ENCODE measurements around the gene ECSCR. TPM values are rescaled to one million over a fixed set of nuclear protein-coding genes. Genes with fewer than 3 reads are reported as not detected.

The ECSCR gene
- total and polyA plus RNA-seq, 7 experiments from 2014 or later, result 0.19 to 0.73 (median 0.37) TPM; not detected in 3

DNA sequence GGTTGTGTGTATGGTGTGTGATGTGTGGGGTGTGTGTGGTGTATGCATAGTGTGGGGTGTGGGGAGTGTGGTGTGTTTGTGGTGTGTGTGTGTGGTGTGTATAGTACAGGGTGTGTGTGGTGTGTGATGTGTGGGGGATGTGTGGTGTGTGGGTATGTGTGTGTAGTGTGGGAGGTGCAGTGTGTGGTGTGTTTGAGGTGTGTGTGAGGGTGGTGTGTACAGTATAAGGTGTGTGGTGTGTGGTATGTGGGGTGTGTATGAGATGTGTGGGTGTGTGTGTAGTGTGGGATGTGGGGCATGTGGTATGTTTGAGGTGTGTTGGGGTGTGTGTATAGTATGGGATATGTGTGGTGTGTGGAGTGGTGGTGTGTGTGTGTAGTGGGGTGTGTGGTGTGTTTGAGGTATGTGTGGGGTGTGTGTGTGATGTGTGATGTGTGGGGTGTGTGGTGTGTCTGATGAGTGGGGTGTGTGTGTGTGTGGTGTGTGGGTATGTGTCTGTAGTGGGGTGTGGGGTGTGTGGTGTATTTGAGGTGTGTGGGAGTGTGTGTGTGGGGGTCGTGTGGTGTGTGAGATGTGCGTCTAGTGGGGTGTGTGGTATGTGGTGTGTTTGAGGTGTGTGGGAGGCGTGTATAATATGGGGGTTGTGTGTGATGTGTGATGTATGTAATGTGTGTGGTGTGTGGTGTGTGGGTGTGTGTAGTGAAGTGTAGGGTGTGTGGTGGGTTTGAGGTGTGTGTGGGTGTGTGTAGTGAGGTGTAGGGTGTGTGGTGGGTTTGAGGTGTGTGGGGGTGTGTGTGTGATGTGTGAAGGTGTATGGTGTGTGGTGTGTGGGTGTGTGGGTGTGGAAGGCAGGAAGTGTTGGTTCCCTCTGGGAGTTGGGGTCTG, 8.6 kb downstream of the ECSCR start:
- Mint-ChIP-seq H3K27me3 (no peaks in the 10 kb centered on the region), H3K9me3 (no peaks in the 10 kb centered on the region), H3K4me3 (peak overlapping the region in 2 of 10 donors; percentile 6 to 58), H3K36me3 (peaks cover 0 to 2% (median 0%) of the 10 kb centered on the region in 5 donors), H3K27ac (peak overlapping the region; percentile 41 to 91 (median 78)), H3K4me1 (peaks cover 26 to 50% (median 42%) of the 10 kb centered on the region in 7 donors)
- DNase-seq (peak in 1 of 9 donors; percentile 46), ATAC-seq (peak; percentile 32)
- H3K36me3 ChIP-seq (ENCODE audit: control insufficient read depth in 2 of 3, insufficient read depth in 3 of 3, low read length in 3 of 3), result no peaks in the 10 kb centered on the region
- H3K4me3 ChIP-seq (ENCODE audit: low read length), result no peak overlapping the region
- ChIA-PET POLR2A (interaction anchor here (0.9 to 1.6 kb wide), 2 partner anchors 10 to 28 kb away, joined by 3 to 5 read pairs; partner anchors contain the start of gene STING1), CTCF (interaction anchor here (1.8 kb wide), 1 partner anchor 59 kb away, joined by 7 read pairs; no protein-coding TSS in a partner anchor)
- H3K9me3 ChIP-seq (ENCODE audit: control insufficient read depth in 2 of 3, low read length in 3 of 3), result no peaks in the 10 kb centered on the region
- H3K4me1 ChIP-seq (ENCODE audit: control insufficient read depth in 2 of 2, insufficient read depth in 2 of 2, low read length in 2 of 2), result peaks cover 43 to 47% of the 10 kb centered on the region in 2 donors
- H3K27me3 ChIP-seq (ENCODE audit: control insufficient read depth in 2 of 2, insufficient read depth in 2 of 2, low read length in 2 of 2), result no peaks in the 10 kb centered on the region
- intact Hi-C loops (cut with micrococcal nuclease), result no loop called here
- peak overlapping the region; percentile 8 for H3K27ac ChIP-seq (ENCODE audit: low read depth, low read length)

DNA sequence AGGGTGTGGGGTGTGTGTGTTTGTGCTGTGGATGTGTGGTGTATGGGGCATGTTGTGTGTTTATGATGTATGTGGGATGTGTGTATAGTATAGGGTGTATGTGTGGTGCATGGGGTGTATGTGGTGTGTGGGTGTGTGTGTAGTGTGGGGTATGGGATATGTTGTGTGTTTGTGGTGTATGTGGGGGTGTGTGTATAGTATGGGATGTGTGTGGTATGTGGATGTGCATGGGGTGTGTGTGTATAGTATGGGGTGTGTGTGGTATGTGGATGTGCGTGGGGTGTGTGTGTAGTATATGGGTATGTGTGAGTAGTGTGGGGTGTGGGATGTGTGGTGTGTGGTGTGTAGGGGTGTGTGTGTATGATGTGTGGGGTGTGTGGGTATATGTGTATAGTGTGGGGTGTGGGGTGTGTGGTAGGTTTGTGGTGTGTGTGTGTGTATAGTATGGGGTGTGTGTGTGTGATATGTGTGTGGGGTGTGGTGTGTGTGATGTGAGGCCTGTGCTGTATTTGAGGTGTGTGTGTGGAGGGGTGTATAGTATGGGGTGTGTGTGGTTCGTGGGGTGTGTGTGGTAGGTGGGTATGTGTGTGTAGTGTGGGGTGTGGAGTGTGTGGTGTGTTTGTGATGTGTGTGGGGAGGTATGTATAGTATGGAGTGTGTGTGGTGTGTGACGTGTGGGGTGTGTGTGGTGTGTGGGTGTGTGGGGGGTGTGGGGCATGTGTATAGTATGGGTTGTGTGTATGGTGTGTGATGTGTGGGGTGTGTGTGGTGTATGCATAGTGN, 10.5 kb downstream of the ECSCR start:
- peak in 1 of 9 donors; percentile 16 for DNase-seq
- Mint-ChIP-seq H3K27ac (no peak overlapping the region), H3K27me3 (no peaks in the 10 kb centered on the region), H3K4me3 (no peak overlapping the region), H3K4me1 (peaks cover 22 to 50% (median 44%) of the 10 kb centered on the region in 7 donors), H3K9me3 (no peaks in the 10 kb centered on the region), H3K36me3 (peaks cover 0 to 5% (median 0%) of the 10 kb centered on the region in 5 donors)
- peaks cover 32 to 34% of the 10 kb centered on the region in 2 donors for H3K4me1 ChIP-seq (ENCODE audit: control insufficient read depth in 2 of 2, insufficient read depth in 2 of 2, low read length in 2 of 2)
- CTCF ChIA-PET, result no interaction called here
- H3K36me3 ChIP-seq (ENCODE audit: control insufficient read depth in 2 of 3, insufficient read depth in 3 of 3, low read length in 3 of 3), result no peaks in the 10 kb centered on the region
- ATAC-seq, result peak; percentile 2
- no peak overlapping the region for H3K27ac ChIP-seq (ENCODE audit: low read depth, low read length)
- POLR2A ChIA-PET, result no interaction called here
- no peak overlapping the region for H3K4me3 ChIP-seq (ENCODE audit: low read length)
- no peaks in the 10 kb centered on the region for H3K27me3 ChIP-seq (ENCODE audit: control insufficient read depth in 2 of 2, insufficient read depth in 2 of 2, low read length in 2 of 2)
- intact Hi-C loops (cut with micrococcal nuclease), result no loop called here
- no peaks in the 10 kb centered on the region for H3K9me3 ChIP-seq (ENCODE audit: control insufficient read depth in 2 of 3, low read length in 3 of 3)

- ChIA-PET CTCF (no interaction called here), POLR2A (interaction anchor here (1.5 kb wide), 1 partner anchor 31 kb away, joined by 5 read pairs; the partner anchor contains the start of gene STING1)
- no peak overlapping the region for H3K4me3 Mint-ChIP-seq
- H3K4me3 ChIP-seq (ENCODE audit: low read length), result no peak overlapping the region
- H3K4me1 Mint-ChIP-seq, result peaks cover 24 to 50% (median 42%) of the 10 kb centered on the region in 7 donors
- no peaks in the 10 kb centered on the region for H3K27me3 ChIP-seq (ENCODE audit: control insufficient read depth in 2 of 2, insufficient read depth in 2 of 2, low read length in 2 of 2)
- H3K27me3 Mint-ChIP-seq, result no peaks in the 10 kb centered on the region
- peaks cover 0 to 6% (median 0%) of the 10 kb centered on the region in 5 donors for H3K36me3 Mint-ChIP-seq
- no peaks in the 10 kb centered on the region for H3K9me3 Mint-ChIP-seq
- no peaks in the 10 kb centered on the region for H3K9me3 ChIP-seq (ENCODE audit: control insufficient read depth in 2 of 3, low read length in 3 of 3)
- DNase-seq (peak in 1 of 9 donors; percentile 17), ATAC-seq (no peak)
- no peak overlapping the region for H3K27ac ChIP-seq (ENCODE audit: low read depth, low read length)
- no peak overlapping the region for H3K27ac Mint-ChIP-seq
- no peaks in the 10 kb centered on the region for H3K36me3 ChIP-seq (ENCODE audit: control insufficient read depth in 2 of 3, insufficient read depth in 3 of 3, low read length in 3 of 3)
- intact Hi-C loops (cut with micrococcal nuclease), result no loop called here
- H3K4me1 ChIP-seq (ENCODE audit: control insufficient read depth in 2 of 2, insufficient read depth in 2 of 2, low read length in 2 of 2), result peaks cover 32% of the 10 kb centered on the region in 2 donors
These were observed 11.4 kb downstream of the ECSCR start for GRCh38 chr5:139451176-139451575.

DNA sequence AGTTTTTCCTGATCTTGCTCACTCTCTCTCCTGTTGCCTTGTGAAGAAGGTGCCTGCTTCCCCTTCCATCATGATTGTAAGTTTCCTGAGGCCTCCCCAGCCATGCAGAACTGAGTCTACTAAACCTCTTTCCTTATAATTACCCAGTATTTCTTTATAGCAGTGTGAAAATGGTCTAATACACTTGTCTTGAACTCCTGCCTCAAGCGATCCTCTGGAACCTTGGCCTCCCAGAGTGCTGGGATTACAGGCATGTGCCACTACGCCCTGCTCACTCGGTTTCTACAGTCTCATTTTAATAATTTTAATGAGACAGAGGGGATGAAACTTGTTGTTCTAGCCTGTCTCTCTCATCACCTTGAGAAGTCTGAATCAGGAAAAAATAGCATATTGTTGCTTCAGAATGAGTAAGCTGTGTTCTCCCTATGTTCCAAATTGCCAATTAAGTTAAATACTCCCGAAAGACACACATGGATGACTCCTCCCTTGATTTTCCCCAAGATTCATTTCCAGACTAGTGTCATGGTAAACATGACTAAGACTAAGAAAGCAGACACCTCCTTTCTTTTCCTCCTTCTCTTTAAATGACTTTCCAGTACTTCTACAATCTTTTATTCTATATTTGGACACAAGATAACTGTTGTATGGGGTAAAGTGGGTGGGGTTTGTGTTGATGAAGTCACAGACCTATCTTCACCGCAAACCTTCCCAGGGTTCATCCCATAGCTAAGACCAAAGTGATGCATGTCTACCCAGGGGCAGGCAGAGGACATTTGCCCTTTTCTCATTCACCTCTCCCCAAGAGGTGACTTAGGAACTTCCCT, 15.4 kb downstream of the ECSCR start:
- Mint-ChIP-seq H3K9me3 (no peaks in the 10 kb centered on the region), H3K27ac (peak overlapping the region in 4 of 9 donors; percentile 45 to 86 (median 80)), H3K27me3 (no peaks in the 10 kb centered on the region), H3K36me3 (peaks cover 0 to 8% (median 0%) of the 10 kb centered on the region in 5 donors), H3K4me1 (peaks cover 23 to 61% (median 49%) of the 10 kb centered on the region in 7 donors), H3K4me3 (peak overlapping the region in 1 of 10 donors; percentile 56)
- Histone ChIP-seq H3K27me3 (ENCODE audit: control insufficient read depth in 2 of 2, insufficient read depth in 2 of 2, low read length in 2 of 2) (no peaks in the 10 kb centered on the region), H3K4me1 (ENCODE audit: control insufficient read depth in 2 of 2, insufficient read depth in 2 of 2, low read length in 2 of 2) (peaks cover 25 to 30% of the 10 kb centered on the region in 2 donors), H3K36me3 (ENCODE audit: control insufficient read depth in 2 of 3, insufficient read depth in 3 of 3, low read length in 3 of 3) (no peaks in the 10 kb centered on the region), H3K27ac (ENCODE audit: low read depth, low read length) (no peak overlapping the region), H3K9me3 (ENCODE audit: control insufficient read depth in 2 of 3, low read length in 3 of 3) (no peaks in the 10 kb centered on the region), H3K4me3 (ENCODE audit: low read length) (no peak overlapping the region)
- ATAC-seq (no peak), DNase-seq (no peak)
- POLR2A ChIA-PET, result interaction anchor here (0.6 to 1.4 kb wide), 2 partner anchors 8 to 55 kb away, joined by 3 to 8 read pairs; no protein-coding TSS in a partner anchor
- intact Hi-C loops (cut with micrococcal nuclease), result loop anchor here in 1 of 2 donors (1.0 kb wide), 1 partner anchor 9 kb away; no protein-coding TSS in a partner anchor
- CTCF ChIA-PET, result interaction anchor here (0.6 kb wide), 1 partner anchor 64 kb away, joined by 4 read pairs; no protein-coding TSS in a partner anchor

- H3K9me3 Mint-ChIP-seq, result no peaks in the 10 kb centered on the region
- peaks cover 0 to 8% (median 0%) of the 10 kb centered on the region in 5 donors for H3K36me3 Mint-ChIP-seq
- Histone ChIP-seq H3K9me3 (ENCODE audit: control insufficient read depth in 2 of 3, low read length in 3 of 3) (no peaks in the 10 kb centered on the region), H3K27ac (ENCODE audit: low read depth, low read length) (no peak overlapping the region), H3K27me3 (ENCODE audit: control insufficient read depth in 2 of 2, insufficient read depth in 2 of 2, low read length in 2 of 2) (no peaks in the 10 kb centered on the region), H3K4me1 (ENCODE audit: control insufficient read depth in 2 of 2, insufficient read depth in 2 of 2, low read length in 2 of 2) (peaks cover 12 to 15% of the 10 kb centered on the region in 2 donors), H3K4me3 (ENCODE audit: low read length) (no peak overlapping the region), H3K36me3 (ENCODE audit: control insufficient read depth in 2 of 3, insufficient read depth in 3 of 3, low read length in 3 of 3) (no peaks in the 10 kb centered on the region)
- intact Hi-C loops (cut with micrococcal nuclease), result no loop called here
- CTCF ChIA-PET, result interaction anchor here (1.0 to 8.1 kb wide), 2 partner anchors 23 to 68 kb away, joined by 4 to 60 read pairs; no protein-coding TSS in a partner anchor
- H3K27ac Mint-ChIP-seq, result peak overlapping the region in 3 of 9 donors; percentile 21 to 45 (median 36)
- no peaks in the 10 kb centered on the region for H3K27me3 Mint-ChIP-seq
- no peak overlapping the region for H3K4me3 Mint-ChIP-seq
- ATAC-seq (no peak), DNase-seq (no peak)
- POLR2A ChIA-PET, result interaction anchor here (0.6 to 1.6 kb wide), 7 partner anchors 10 to 36 kb away, joined by 4 to 8 read pairs (median 6); partner anchors contain the start of gene STING1
- H3K4me1 Mint-ChIP-seq, result peaks cover 23 to 67% (median 57%) of the 10 kb centered on the region in 7 donors
These were observed 17.0 kb downstream of the ECSCR start for GRCh38 chr5:139445325-139446170.

Data from naive thymus-derived CD4-positive, alpha-beta T cell (primary cell).